HuH-7 (cell line): ENCODE measurements around the gene GBP1.

Source experiments
- DNase-seq: peaks from one replicate; pipeline ENCODE4 v3.0.0; 2011; ENCODE audit warnings: low spot score

GBP1 gene

GRCh38 chr1:89005286-89006151, 59.5 kb downstream of the GBP1 start:
- DNase-seq = no peak
